Activated naive CD8-positive, alpha-beta T cell treated with anti-CD3 and anti-CD28 coated beads for 36 hours (primary cell): Measurements from ENCODE around the gene ZFYVE19. TPM values are rescaled to one million over a fixed set of nuclear protein-coding genes. Genes with fewer than 3 reads are reported as not detected.
A peak's percentile ranks its signal among the peaks of the same experiment; 100 is the strongest.

Experiments
- DNase-seq: peaks from one replicate; pipeline ENCODE4 v3.0.0; 2021
- H3K27ac Mint-ChIP-seq: one replicate; pipeline ENCODE4 v1.8.0; 2022; ENCODE audit warnings: mild to moderate bottlenecking, moderate library complexity, mixed read lengths
- H3K27me3 Mint-ChIP-seq: one replicate; pipeline ENCODE4 v1.8.0; 2022; ENCODE audit warnings: mild to moderate bottlenecking, mixed read lengths
- H3K36me3 Mint-ChIP-seq: one replicate; pipeline ENCODE4 v1.8.0; 2021; ENCODE audit warnings: mild to moderate bottlenecking, mixed read lengths
- H3K4me1 Mint-ChIP-seq: one replicate; pipeline ENCODE4 v1.8.0; 2021; ENCODE audit warnings: mixed read lengths
- H3K4me3 Mint-ChIP-seq: one replicate; pipeline ENCODE4 v1.8.0; 2022; ENCODE audit warnings: mild to moderate bottlenecking, moderate library complexity, mixed read lengths
- H3K9me3 Mint-ChIP-seq: one replicate; pipeline ENCODE4 v1.8.0; 2022; ENCODE audit warnings: mixed read lengths
- total RNA-seq, 2 experiments: library from RNA; stranded (reverse); gene quantifications; one replicate each; pipeline ENCODE4 v1.2.3, GENCODE V29; 2021

ZFYVE19 gene
- total RNA-seq, 2 experiments from 2014 or later = 20.1 to 20.8 TPM

DNA sequence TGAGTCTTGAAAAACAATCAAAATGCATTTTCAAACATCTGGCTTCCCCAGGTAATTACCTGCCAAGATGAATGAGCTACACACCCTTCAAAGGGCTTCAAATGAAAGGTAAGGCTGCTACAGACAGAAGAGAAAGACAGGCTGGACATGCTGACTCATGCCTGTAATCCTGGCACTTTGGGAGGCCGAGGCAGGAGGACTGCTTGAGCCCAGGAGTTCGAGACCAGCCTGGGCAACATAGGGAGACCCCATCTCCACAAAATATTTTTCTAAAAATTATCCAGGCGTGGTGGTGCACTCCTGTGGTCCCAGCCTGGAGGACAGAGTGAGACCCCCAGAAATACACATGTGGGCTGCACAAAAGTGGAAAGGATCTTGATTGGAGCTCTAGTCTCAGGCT, 14.5 kb upstream of the ZFYVE19 start:
- no peaks in the 10 kb centered on the region for H3K27me3 Mint-ChIP-seq
- no peak for DNase-seq
- H3K4me3 Mint-ChIP-seq = no peak overlapping the region
- peaks cover 2% of the 10 kb centered on the region for H3K36me3 Mint-ChIP-seq
- peaks cover 34% of the 10 kb centered on the region for H3K4me1 Mint-ChIP-seq
- H3K27ac Mint-ChIP-seq = no peak overlapping the region
- no peaks in the 10 kb centered on the region for H3K9me3 Mint-ChIP-seq

DNA sequence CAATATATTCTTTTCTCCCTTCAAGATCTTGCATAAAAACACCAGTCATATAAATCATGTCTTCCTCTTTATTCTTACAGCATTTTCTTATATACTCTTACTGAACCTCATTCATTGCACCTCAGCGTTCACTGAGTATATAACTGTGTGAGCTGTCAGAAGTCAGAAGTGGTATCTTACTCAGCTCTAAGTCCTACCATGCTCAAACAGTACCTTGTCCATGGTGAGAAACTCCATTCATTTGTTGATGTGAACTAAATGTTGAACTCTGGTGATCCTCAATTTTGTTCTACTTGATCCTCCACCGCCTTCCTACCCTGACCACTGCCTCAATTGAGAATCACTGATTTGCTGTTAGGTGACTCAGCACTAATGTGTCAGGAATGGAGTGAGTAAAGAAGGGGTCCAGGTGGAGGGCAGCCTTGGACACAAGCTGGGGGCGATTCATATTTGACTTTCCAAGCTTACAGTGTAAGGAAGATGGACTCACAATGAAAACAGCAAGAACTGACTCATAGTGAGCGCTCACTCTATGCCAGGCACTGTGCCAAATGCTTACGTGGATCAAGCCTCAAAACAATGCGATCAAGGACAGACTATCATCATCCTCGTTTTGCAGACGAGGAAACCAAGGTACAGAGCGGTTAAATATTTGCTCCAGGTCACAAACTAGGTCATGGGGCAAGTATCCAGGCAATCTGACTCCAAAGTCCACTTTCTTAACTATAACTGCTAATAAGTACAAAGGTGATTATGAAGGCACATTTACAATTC, 13.5 kb upstream of the ZFYVE19 start:
- no peak overlapping the region for H3K27ac Mint-ChIP-seq
- no peaks in the 10 kb centered on the region for H3K27me3 Mint-ChIP-seq
- H3K4me1 Mint-ChIP-seq = peaks cover 32% of the 10 kb centered on the region
- no peaks in the 10 kb centered on the region for H3K9me3 Mint-ChIP-seq
- DNase-seq = no peak
- peaks cover 10% of the 10 kb centered on the region for H3K36me3 Mint-ChIP-seq
- H3K4me3 Mint-ChIP-seq = no peak overlapping the region

DNA sequence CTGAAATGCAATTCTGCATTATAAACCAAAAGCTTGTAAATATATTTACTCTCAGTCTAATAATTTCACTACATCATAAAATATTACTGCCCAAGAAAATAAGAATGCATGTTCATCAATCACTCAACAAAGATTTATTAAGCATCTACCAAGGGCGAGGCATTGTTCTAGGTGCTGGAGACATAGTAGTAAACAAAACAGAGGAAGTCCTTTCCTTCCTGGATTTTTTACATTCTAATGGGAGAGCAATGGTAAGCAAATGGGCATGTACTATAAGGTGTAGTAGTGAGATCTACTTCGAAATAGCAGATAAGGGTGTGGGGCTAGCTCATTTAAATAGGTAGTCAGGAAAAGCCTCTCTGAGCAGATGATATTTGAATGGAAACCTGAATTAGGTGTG, 10.8 kb upstream of the ZFYVE19 start:
- Mint-ChIP-seq H3K27me3 (no peaks in the 10 kb centered on the region), H3K9me3 (no peaks in the 10 kb centered on the region), H3K4me1 (peaks cover 30% of the 10 kb centered on the region), H3K36me3 (peaks cover 13% of the 10 kb centered on the region), H3K4me3 (no peak overlapping the region), H3K27ac (no peak overlapping the region)
- DNase-seq = no peak

DNA sequence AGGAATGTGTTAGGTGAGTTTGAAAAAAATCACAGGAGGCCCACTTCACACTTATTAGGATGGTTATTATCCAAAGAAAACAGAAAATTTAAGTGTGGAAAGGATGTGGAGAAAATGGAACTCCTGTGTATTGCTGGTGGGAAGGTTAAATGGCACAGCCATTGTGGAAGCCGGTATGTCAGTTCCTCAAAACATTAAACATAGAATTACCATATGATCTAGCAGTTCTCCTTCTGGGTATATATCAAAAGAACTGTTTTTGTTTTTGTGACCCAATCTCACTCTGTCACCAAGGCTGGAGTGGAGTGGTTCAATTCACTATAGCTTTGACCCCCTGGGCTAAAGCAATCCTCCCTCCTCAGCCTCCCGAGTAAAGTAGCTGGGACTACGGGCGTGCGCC, 10.4 kb upstream of the ZFYVE19 start:
- Mint-ChIP-seq H3K27me3 (no peaks in the 10 kb centered on the region), H3K9me3 (no peaks in the 10 kb centered on the region), H3K4me1 (peaks cover 33% of the 10 kb centered on the region), H3K36me3 (peaks cover 15% of the 10 kb centered on the region), H3K27ac (no peak overlapping the region), H3K4me3 (no peak overlapping the region)
- no peak for DNase-seq

DNA sequence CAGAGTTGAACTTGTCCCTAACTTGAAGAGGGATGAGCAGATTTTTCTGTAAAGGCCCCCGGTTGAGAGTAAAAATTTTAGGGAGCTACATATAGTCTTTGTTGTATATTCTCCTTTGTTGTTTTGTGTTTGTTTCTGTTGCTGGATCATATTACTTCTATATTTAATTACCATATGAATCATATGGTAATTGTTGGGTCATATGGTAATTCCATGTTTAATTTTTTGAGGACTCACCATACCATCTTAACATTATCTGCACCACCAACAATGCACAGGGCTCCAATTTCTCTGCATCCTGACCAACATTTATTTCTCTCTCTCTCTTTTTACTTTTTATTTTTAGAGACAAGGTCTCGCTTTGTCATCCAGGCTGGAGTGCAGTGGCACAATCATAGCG, 7.4 kb upstream of the ZFYVE19 start:
- Mint-ChIP-seq H3K27ac (no peak overlapping the region), H3K9me3 (no peaks in the 10 kb centered on the region), H3K36me3 (peaks cover 19% of the 10 kb centered on the region), H3K4me3 (no peak overlapping the region), H3K4me1 (peaks cover 24% of the 10 kb centered on the region), H3K27me3 (no peaks in the 10 kb centered on the region)
- DNase-seq = no peak

DNA sequence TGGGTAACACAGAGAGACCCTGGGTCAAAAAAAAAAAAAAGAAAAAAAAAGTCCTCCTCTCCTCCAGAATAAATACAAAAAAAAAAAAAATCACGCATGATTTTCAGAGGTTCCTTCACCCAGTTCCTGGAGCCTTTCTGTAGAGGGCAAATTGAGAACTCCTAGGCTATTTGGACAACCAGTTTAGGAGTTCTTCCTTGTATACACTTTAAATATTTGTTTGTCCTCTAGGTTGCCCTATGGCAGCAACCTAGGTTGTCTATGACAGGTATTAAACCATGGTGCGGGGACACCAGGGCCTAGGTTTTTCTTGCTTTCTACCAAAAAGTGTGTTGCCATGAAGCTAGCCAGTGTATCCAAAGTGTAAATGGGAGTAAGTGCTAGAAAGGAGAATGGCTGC, 3.8 kb upstream of the ZFYVE19 start:
- Mint-ChIP-seq H3K9me3 (no peaks in the 10 kb centered on the region), H3K36me3 (peaks cover 19% of the 10 kb centered on the region), H3K4me3 (no peak overlapping the region), H3K27ac (no peak overlapping the region), H3K27me3 (no peaks in the 10 kb centered on the region), H3K4me1 (peaks cover 28% of the 10 kb centered on the region)
- DNase-seq = no peak

DNA sequence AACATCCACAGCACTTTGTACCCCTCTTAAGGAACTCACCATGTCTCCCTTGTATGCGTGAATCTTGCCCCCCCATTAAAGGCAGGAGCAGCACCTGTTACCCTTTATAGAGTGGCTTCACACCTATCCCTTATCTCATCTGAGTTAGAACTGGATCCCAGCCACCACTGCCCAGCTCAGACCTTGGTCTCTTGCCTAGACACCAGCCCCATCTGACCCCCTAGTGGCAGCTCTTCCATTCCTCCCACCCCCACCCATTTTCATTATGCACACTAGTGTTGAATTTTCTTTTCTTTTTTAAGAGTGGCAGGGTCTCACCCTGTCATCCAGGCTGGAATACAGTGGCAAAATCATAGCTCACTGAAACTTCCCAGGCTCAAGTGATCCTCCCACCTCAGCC, 3.2 kb upstream of the ZFYVE19 start:
- Mint-ChIP-seq H3K4me3 (no peak overlapping the region), H3K4me1 (peaks cover 25% of the 10 kb centered on the region), H3K27ac (no peak overlapping the region), H3K9me3 (no peaks in the 10 kb centered on the region), H3K27me3 (no peaks in the 10 kb centered on the region), H3K36me3 (peaks cover 13% of the 10 kb centered on the region)
- DNase-seq = no peak

DNA sequence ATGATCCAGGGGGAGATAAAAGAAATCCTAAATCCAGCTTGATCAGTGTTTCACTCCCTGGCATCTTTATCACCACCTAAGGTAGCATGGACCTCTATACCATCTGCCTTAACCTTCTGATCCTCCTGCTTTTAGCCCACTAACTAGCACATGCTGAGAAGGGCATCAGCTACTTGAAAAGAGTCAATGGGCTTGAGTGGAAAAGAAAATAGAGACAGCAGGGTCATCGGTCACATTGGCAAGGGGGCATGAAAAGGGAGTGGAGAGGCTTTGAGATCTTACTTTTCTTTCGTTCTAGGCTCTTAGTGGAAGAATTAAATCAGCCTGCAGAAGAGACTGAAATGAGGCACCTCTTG, 239 bp upstream of the ZFYVE19 start:
- Mint-ChIP-seq H3K36me3 (peaks cover 10% of the 10 kb centered on the region), H3K4me3 (peak overlapping the region; percentile 94), H3K4me1 (peaks cover 24% of the 10 kb centered on the region), H3K27me3 (no peaks in the 10 kb centered on the region), H3K27ac (peak overlapping the region; percentile 98), H3K9me3 (no peaks in the 10 kb centered on the region)
- no peak for DNase-seq

DNA sequence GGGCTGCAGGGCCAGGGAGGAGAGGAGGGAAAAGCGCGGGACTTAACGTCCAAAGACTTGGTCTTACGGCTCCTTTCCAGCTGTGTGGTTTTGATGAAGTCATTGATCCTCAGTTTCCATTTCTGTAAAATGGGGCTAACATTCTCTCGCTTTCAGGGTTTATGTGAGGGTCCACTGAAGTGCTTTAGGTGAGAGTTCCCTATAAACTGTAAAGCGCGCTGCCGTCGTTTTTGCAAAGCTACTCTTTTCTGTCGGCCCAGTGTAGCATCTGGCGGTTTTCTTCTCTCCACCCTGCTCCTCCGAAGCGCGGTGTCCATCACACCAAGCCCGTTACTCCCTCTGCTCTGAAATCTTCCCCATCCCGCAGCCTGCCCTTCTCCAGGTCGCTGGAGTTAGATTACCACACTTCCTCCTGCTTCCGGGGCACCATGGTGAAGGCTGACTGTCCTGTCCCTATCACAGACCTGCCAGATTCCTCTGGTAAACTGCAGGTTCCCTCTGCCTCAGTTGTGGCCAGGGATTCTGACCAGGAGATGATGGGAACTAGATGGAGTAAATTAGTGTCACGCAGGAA, 1.1 kb downstream of the ZFYVE19 start:
- H3K9me3 Mint-ChIP-seq = no peaks in the 10 kb centered on the region
- DNase-seq = no peak
- H3K36me3 Mint-ChIP-seq = peaks cover 9% of the 10 kb centered on the region
- peak overlapping the region; percentile 94 for H3K4me3 Mint-ChIP-seq
- H3K4me1 Mint-ChIP-seq = peaks cover 21% of the 10 kb centered on the region
- peak overlapping the region; percentile 98 for H3K27ac Mint-ChIP-seq
- H3K27me3 Mint-ChIP-seq = no peaks in the 10 kb centered on the region

DNA sequence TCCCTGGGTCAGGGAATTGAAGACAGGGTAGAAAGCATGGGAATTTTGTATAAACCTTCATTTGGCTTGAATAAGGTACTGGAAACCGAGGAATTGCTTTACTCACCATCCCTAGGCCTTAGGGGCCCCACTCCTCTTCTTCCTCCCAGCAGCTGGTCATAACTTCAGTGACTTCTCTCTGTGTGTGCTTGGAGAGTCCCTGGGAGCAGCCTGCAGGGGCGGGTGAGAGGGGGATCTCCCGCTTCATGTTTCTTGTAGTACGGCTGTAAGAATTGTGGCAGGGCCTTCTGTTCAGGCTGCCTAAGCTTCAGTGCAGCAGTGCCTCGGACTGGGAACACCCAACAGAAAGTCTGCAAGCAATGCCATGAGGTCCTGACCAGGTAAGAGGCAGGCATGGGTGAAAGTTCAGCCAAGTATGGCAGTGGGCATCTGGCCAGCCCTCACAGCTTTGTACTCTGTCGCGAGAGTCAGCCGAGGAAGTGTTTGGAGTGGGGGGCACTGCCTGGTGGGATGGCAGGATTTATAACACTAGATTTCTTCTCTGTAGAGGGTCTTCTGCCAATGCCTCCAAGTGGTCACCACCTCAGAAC, 2.1 kb downstream of the ZFYVE19 start:
- DNase-seq = no peak
- Mint-ChIP-seq H3K27me3 (no peaks in the 10 kb centered on the region), H3K36me3 (peaks cover 9% of the 10 kb centered on the region), H3K4me1 (peaks cover 16% of the 10 kb centered on the region), H3K9me3 (no peaks in the 10 kb centered on the region), H3K4me3 (peak overlapping the region; percentile 94), H3K27ac (no peak overlapping the region)

DNA sequence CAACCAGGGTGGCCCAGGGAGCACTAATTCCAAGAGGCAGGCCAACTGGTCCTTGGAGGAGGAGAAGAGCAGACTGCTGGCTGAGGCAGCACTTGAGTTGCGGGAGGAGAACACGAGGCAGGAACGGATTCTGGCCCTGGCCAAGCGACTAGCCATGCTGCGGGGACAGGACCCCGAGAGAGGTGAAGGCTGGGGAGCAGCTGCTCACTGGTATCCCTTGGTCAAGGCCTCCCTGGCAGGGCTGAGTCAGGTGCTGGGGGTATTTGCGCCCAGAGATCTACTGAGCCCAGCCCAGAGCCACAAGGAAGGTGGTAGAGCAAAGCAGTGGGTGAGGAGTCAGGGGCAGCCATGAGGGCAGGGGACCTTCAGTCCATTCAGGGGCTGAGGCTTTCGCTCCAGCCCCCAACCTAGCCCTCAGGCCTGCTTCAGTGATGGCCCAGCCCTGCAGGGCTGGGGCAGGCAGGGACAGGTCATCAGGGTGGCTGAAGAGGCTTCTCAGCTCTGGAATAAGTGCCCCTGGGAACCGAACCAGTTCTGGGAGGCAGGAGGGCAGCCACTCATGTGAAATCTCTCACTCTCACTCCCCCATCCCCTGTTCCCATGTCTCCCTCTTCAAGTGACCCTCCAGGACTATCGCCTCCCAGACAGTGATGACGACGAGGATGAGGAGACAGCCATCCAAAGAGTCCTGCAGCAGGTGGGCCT, 6.0 kb downstream of the ZFYVE19 start:
- H3K27me3 Mint-ChIP-seq = no peaks in the 10 kb centered on the region
- no peak for DNase-seq
- H3K4me1 Mint-ChIP-seq = peaks cover 10% of the 10 kb centered on the region
- peaks cover 3% of the 10 kb centered on the region for H3K36me3 Mint-ChIP-seq
- no peak overlapping the region for H3K4me3 Mint-ChIP-seq
- H3K9me3 Mint-ChIP-seq = no peaks in the 10 kb centered on the region
- no peak overlapping the region for H3K27ac Mint-ChIP-seq

DNA sequence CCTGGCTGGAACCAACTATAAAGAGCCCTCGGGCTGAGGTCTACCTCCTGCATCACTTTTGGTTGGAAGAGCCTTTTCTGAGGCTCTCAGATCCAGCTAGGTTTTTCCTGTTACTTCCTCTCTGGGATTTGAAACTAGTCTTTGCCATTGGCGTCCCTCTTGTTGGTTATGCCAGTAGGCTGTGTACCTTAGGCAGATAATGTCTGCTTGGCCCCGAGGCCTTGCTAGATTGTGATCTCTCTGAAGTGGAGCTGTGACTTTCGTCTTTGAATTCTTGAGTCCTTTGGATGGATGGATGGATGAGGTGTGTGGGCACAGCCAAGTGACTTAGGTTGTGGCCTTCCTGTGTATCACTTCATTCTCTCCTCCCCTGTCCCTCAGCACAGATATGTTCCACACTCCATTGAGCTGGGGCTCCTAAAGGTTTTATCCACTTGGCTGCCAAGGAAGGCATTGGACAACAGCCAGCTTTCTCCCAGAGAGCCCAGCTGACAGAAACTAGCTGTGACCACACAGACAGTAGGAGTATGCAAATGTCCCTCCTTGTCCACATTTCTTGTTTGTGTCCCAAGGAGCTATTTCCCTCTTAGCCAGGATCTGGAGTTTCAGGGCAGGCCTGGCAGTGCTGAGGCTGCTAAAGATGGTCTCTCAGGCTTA, 8.3 kb downstream of the ZFYVE19 start:
- no peaks in the 10 kb centered on the region for H3K9me3 Mint-ChIP-seq
- H3K27me3 Mint-ChIP-seq = no peaks in the 10 kb centered on the region
- no peak overlapping the region for H3K4me3 Mint-ChIP-seq
- no peaks in the 10 kb centered on the region for H3K4me1 Mint-ChIP-seq
- DNase-seq = no peak
- H3K27ac Mint-ChIP-seq = no peak overlapping the region
- H3K36me3 Mint-ChIP-seq = peaks cover 2% of the 10 kb centered on the region

DNA sequence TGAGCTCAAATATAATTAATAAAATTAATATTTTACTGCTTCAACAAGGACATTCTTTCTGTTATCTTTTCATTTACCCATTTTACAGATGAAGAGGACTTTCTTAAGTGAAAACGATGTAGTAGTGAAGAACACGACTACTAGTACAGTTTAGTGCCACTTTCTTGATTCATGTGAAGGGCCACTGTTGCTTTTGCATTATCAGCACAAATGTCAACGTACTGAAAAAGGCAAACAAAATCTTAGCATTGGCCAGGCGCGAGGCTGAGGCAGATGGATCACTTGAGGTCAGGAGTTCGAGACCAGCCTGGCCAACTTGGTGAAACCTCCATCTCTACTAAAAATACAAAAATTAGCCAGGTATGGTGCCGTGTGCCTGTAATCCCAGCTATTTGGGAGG, 12.2 kb downstream of the ZFYVE19 start:
- H3K4me1 Mint-ChIP-seq = no peaks in the 10 kb centered on the region
- no peaks in the 10 kb centered on the region for H3K36me3 Mint-ChIP-seq
- DNase-seq = no peak
- H3K27me3 Mint-ChIP-seq = peaks cover 2% of the 10 kb centered on the region
- no peak overlapping the region for H3K4me3 Mint-ChIP-seq
- H3K9me3 Mint-ChIP-seq = no peaks in the 10 kb centered on the region
- H3K27ac Mint-ChIP-seq = no peak overlapping the region

DNA sequence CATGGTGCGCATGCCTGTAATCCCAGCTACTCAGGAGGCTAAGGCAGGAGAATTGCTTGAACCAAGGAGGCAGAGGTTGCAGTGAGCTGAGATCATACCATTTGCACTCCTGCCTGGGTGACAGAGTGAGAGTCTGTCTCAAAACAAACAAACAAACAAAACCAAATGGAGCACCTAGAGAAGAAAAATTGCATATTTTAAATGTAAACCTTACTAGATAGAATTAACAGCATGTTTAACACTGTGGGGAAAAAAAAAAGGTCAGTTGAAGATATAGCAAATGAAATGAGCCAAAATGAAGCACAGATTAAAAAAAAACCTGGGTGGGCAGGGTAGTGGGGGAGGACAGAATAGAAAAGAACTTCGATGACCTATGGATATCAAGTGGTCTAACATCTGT, 14.3 kb downstream of the ZFYVE19 start:
- DNase-seq = no peak
- H3K4me3 Mint-ChIP-seq = no peak overlapping the region
- no peaks in the 10 kb centered on the region for H3K9me3 Mint-ChIP-seq
- H3K36me3 Mint-ChIP-seq = no peaks in the 10 kb centered on the region
- no peaks in the 10 kb centered on the region for H3K4me1 Mint-ChIP-seq
- no peak overlapping the region for H3K27ac Mint-ChIP-seq
- peaks cover 5% of the 10 kb centered on the region for H3K27me3 Mint-ChIP-seq
